Middle frontal gyrus (tissue), 1 donor: Measurements from ENCODE around the gene RAPGEF5.
"Not testable (repeated sequence)": the region's sequence is repeated elsewhere in the genome, so short reads cannot be mapped to it uniquely, and the experiment has no call there.

ENCODE experiments used
- DNase-seq: peaks from one replicate; pipeline ENCODE4 v3.0.0-alpha.2; 2015; ENCODE audit warnings: low spot score; ENCODE audit errors: extremely low spot score

Gene RAPGEF5

GRCh38 chr7:22090958-22091525 is 265.9 kb downstream of the RAPGEF5 start:
- not testable (repeated sequence) for DNase-seq

- DNase-seq = no peak
Measured at GRCh38 chr7:22090512-22090911, 266.4 kb downstream of the RAPGEF5 start.

- DNase-seq = no peak
Measured at GRCh38 chr7:22090107-22090506, 266.8 kb downstream of the RAPGEF5 start.

GRCh38 chr7:22088827-22089226 is 268.1 kb downstream of the RAPGEF5 start:
- no peak for DNase-seq

- no peak for DNase-seq
Measured at GRCh38 chr7:22087861-22088260, 269.1 kb downstream of the RAPGEF5 start.

DNA sequence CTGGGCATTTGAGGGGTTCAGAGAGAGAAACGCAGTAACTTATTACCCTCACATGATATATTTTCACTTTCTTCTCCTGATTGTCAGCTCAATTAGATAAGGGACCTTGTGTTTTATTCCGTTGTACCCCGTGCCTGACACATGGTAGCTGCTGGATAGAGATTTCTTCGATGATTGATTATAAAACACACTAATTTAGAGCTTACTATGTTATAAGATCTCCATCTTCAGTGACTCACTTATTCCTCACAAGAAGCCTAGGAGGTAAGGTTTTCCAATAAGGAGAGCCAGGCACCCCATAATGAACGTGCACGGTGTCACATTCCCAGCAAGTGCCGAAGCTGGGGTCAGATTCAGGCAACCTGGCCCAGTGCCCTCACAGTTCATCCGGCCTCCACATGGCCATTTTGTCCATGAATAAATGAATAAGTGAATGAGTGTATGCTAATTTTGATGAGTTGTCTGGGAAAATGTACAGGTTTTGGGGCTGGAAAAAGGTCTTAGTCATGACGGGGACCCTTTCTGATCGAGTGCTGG is 273.2 kb downstream of the RAPGEF5 start:
- DNase-seq = no peak

DNA sequence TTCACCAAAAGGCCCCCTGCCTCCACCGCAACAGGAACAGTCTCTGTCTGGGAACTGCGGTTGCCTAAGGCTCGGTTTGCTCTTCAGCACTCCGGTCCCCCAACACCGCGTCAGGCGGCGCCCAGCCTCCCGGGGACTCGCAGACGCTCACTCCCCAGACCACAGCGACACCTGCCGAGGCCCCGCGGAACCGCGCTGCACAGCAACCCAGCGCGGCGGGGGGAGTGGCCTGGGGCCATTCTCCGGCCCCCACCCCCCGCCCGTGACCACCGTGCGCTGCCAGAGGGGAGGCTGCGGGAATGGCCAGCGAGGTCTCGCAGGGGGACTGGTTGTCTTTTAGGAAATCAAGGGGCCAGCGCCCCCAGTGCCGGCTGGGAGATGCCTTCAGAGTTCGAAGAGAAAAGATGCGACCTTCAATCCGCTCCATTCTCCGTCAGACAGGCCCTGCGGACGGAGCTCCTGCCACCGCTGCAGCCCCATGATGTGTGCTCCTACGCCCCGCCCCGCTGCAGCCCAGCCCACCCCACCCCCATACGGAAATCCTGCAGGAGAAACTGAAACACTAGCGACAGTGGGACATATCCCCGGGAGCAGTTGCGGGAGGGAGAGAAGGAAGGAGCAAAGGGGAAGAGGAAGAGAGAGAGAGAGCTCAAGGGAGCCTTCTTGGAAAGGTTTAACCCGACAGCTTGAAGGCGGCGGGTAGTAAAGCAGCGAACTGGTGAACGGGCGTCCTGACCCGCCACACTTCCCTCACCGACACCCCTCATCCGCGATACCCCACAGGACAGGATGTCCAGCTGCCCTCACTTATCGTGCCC is 273.9 kb downstream of the RAPGEF5 start:
- DNase-seq = peak; percentile 87

- DNase-seq = no peak
Measured at GRCh38 chr7:22082553-22082885, 274.4 kb downstream of the RAPGEF5 start.

DNA sequence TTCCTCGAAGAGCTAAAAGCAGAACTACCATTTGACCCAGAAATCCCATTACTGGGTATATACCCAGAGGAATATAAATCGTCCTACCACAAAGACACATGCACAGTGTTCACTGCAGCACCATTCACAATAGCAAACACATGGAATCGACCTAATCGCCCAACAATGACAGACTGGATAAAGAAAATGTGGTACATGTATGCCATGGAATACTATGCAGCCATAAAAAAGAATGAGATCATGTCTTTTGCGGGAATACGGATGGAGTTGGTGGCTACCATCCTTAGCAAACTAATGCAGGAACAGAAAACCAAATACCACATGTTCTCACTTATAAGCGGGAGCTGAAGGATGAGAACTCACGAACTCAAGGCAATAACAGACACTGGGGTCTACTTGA is 276.7 kb downstream of the RAPGEF5 start:
- DNase-seq = not testable (repeated sequence)

DNA sequence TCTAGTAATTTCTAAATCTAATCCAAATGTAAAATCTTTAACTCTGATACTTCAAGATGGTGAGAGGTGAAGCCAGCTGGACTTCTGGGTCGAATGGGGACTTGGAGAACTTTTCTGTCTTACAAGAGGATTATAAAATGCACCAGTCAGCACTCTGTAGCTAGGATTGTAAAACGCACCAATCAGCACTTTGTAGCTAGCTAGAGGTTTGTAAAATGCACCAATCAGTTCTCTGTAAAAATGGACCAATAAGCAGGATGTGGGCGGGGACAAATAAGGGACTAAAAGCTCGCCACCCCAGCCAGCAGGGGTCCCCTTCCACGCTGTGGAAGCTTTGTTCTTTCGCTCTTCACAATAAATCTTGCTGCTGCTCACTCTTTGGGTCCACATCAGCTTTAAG is 278.1 kb downstream of the RAPGEF5 start:
- not testable (repeated sequence) for DNase-seq

- DNase-seq = no peak
Measured at GRCh38 chr7:22075561-22075960, 281.4 kb downstream of the RAPGEF5 start.

DNA sequence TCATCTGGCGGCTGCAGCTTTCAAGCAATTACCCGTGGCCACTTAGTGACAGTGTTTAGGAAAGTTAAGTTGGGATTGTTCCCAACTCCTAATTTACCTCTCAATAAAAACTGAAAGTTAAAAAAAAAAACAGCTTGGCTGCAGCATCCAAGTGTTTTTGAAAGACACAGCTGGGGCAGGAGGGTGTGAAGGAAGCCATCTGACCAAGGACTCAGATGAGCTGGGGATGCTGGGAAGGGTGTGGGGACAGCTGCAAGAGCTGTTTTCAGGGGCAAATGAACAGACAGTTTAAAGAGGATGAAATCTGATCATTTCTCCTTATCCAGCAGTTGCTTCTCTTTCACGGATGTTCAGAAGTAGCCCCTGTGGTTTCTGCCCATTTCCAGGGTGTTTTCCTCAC is 282.1 kb downstream of the RAPGEF5 start:
- no peak for DNase-seq
